Pancreas (tissue), 10 donors: Measurements from ENCODE around the gene CHSY1. TPM values are rescaled to one million over a fixed set of nuclear protein-coding genes. Genes with fewer than 3 reads are reported as not detected.

ENCODE experiments used
- ATAC-seq, 4 donors: fragments of 200-7000 bp; cut with Tn5 transposase; one replicate each; pipeline versions ENCODE4 v1.8.0 to v1.9.1; 2020; ENCODE audit warnings: mild to moderate bottlenecking in 4 of 4, moderate library complexity in 4 of 4
- DNase-seq, 6 donors: peaks; one replicate each; pipeline ENCODE4 v3.0.0-alpha.2; 2020
- FAIRE-seq: peaks from 2 replicates; lab custom pipeline; 2012; peaks lifted over from hg19 to GRCh38; lab: Jason Lieb, UNC
- H3K27ac ChIP-seq, 4 donors: fragments of 200-600 bp; sonication (generic); 1 replicate in 3 of 4; 2 replicates in 1 of 4; pipeline versions ENCODE4 v1.5.0 to v1.8.0; 2020
- H3K27me3 ChIP-seq, 4 donors: fragments of 200-600 bp; one replicate each; pipeline ENCODE4 v1.8.0; 2021
- H3K36me3 ChIP-seq, 3 donors: fragments of 200-600 bp; sonication (generic) in 1 of 3; one replicate each; pipeline versions ENCODE4 v1.5.0 to v1.8.0; 2020 to 2021
- H3K4me1 ChIP-seq, 3 donors: fragments of 200-600 bp; one replicate each; pipeline ENCODE4 v1.8.0; 2021
- H3K4me3 ChIP-seq, 4 donors: fragments of 200-600 bp; sonication (generic) in 2 of 4; one replicate each; pipeline versions ENCODE4 v1.5.0 to v1.8.0; 2020 to 2021
- H3K9me3 ChIP-seq, 4 donors: fragments of 200-600 bp; one replicate each; pipeline ENCODE4 v1.8.0; 2021
- WGBS, 2 donors: extraction: QIAGEN DNeasy Blood & Tissue Kit; methylation state at CpG; one replicate each; pipeline ENCODE4 v1.1.7; 2013; 5-methylcytosine and 5-hydroxymethylcytosine counted together
- intact Hi-C, 3 donors: fragments of 100-400 bp; cut with DNase I; formaldehyde crosslinking; loops; one replicate each; pipeline versions ENCODE4 v1.11.1 to v1.14.2; 2022
- polyA plus RNA-seq, 2 donors: library from polyadenylated mRNA; stranded (reverse); fragments of 200-250 nt; gene quantifications; one replicate each; pipeline ENCODE4 v1.2.3, GENCODE V29; 2013
- total RNA-seq, 6 donors: library from RNA; stranded (reverse); fragmentation: NEBNext Ultra II Directional in 4 of 6; extraction: Animal tissue kit (Norgen Biotek cat#: 25700) in 4 of 6; gene quantifications; one replicate each; pipeline versions ENCODE4 v1.2.1 to v1.2.4, GENCODE V29; 2021 to 2023
- TF ChIP-seq, protein P1 (sequence below), 4 donors: fragments of 200-600 bp; sonication (generic) in 3 of 4; IDR thresholded peaks; one replicate each; pipeline versions ENCODE4 v1.5.0 to v1.8.0; 2021; ENCODE audit warnings: antibody characterized with exemption in 4 of 4
- donor health status: healthy with polysubstance abuse.
- donor health status: DM: no; HTN: no; CAD: no; lungs with moderate emphysema.
- donor health status: DM: no; HTN: no; CAD: no.
- donor health status: control.
- donor health status: control.
- donor health status: Bipolar disorder and iron deficiency.
- donor health status: DM: yes; HTN: yes; CAD: no.
- donor health status: DM: no; HTN: no; CAD: no.
- donor health status: DM: no; HTN: no; CAD: no.
- donor health status: DM: yes; HTN: yes; CAD: no.

The CHSY1 gene
- total and polyA plus RNA-seq, 8 donors, result 3.4 to 11.2 (median 5.5) TPM

DNA sequence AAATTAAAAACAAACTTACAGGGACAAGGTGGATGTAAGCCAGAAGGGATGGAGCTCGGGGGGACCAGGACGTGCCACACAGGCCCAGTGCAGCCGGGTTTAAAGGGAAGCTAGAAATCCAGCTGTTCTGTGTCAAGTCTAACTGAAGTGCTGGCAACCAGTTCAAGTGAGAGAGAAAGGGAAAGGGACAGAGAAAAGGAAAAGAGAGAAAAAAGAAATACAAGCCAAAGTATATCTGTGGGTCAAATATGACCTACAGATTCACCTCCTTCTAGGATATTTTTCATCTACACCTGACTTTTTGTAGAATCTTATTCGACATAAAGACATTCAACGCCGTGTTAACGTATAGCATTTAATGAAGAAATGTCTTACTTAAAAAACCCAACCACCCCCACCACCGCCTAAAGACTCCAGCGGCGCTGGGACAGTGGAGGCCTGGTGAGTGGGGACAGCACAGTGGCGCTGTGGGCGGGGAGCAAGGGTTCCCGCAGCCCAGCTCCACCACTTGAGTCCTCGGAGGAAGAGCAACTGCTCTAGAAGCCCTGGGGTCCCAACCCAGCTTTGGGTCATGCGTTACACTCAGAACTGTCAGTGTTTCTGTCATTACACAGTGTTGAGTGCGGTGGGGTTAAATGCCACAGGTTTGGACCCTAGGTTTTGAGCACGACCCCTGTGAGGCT, 62.3 kb downstream of the CHSY1 start:
- no peak for FAIRE-seq
- H3K4me3 ChIP-seq, result no peak overlapping the region

GRCh38 chr15:101188637-101189408, 63.0 kb downstream of the CHSY1 start:
- FAIRE-seq, result no peak

More for the DNA sequence above, 62.3 kb downstream of the CHSY1 start:
- DNase-seq (no peak), ATAC-seq (peak in 1 of 4 donors; percentile 11)
- Histone ChIP-seq H3K27me3 (no peaks in the 10 kb centered on the region), H3K4me1 (peaks cover 0 to 14% (median 7%) of the 10 kb centered on the region in 3 donors), H3K9me3 (no peaks in the 10 kb centered on the region), H3K27ac (peak overlapping the region in 2 of 4 donors; percentile 44 to 70), H3K36me3 (no peaks in the 10 kb centered on the region)
- TF ChIP-seq, protein P1, sequence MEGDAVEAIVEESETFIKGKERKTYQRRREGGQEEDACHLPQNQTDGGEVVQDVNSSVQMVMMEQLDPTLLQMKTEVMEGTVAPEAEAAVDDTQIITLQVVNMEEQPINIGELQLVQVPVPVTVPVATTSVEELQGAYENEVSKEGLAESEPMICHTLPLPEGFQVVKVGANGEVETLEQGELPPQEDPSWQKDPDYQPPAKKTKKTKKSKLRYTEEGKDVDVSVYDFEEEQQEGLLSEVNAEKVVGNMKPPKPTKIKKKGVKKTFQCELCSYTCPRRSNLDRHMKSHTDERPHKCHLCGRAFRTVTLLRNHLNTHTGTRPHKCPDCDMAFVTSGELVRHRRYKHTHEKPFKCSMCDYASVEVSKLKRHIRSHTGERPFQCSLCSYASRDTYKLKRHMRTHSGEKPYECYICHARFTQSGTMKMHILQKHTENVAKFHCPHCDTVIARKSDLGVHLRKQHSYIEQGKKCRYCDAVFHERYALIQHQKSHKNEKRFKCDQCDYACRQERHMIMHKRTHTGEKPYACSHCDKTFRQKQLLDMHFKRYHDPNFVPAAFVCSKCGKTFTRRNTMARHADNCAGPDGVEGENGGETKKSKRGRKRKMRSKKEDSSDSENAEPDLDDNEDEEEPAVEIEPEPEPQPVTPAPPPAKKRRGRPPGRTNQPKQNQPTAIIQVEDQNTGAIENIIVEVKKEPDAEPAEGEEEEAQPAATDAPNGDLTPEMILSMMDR (IDR thresholded peaks at IDR 0.05), result no peak
- intact Hi-C loops, result no loop called here
- WGBS, 2 donors, result 90 to 91% methylated on average over 17 of the region's 17 CpGs

GRCh38 chr15:101187820-101188636, 63.8 kb downstream of the CHSY1 start:
- intact Hi-C loops, result no loop called here
- TF ChIP-seq, protein P1 (IDR thresholded peaks at IDR 0.05), result no peak
- no peak for FAIRE-seq
- DNase-seq, result no peak
- Histone ChIP-seq H3K36me3 (no peaks in the 10 kb centered on the region), H3K9me3 (no peaks in the 10 kb centered on the region), H3K4me3 (peak overlapping the region in 2 of 4 donors; percentile 10 to 17), H3K27ac (peak overlapping the region in 3 of 4 donors; percentile 24 to 70 (median 63)), H3K4me1 (peaks cover 0 to 7% (median 7%) of the 10 kb centered on the region in 3 donors), H3K27me3 (no peaks in the 10 kb centered on the region)
- peak; percentile 56 to 78 (median 74) for ATAC-seq
- 34 to 36% methylated on average over 18 of the region's 18 CpGs for WGBS, 2 donors

More at GRCh38 chr15:101188637-101189408, 63.0 kb downstream of the CHSY1 start:
- Histone ChIP-seq H3K27ac (peak overlapping the region in 3 of 4 donors; percentile 44 to 70 (median 63)), H3K27me3 (no peaks in the 10 kb centered on the region), H3K4me1 (peaks cover 0 to 8% (median 7%) of the 10 kb centered on the region in 3 donors), H3K4me3 (peak overlapping the region in 1 of 4 donors; percentile 17), H3K36me3 (no peaks in the 10 kb centered on the region), H3K9me3 (no peaks in the 10 kb centered on the region)
- DNase-seq (no peak), ATAC-seq (peak; percentile 28 to 62 (median 38))
- WGBS, 2 donors, result 58 to 68% methylated on average over 29 of the region's 29 CpGs
- TF ChIP-seq, protein P1 (IDR thresholded peaks at IDR 0.05), result no peak
- intact Hi-C loops, result no loop called here

- DNase-seq, result no peak
- H3K27ac ChIP-seq, result no peak overlapping the region
- no peaks in the 10 kb centered on the region for H3K9me3 ChIP-seq
- WGBS, 2 donors, result 94% methylated on average over 5 of the region's 5 CpGs
- H3K27me3 ChIP-seq, result no peaks in the 10 kb centered on the region
- FAIRE-seq, result no peak
- intact Hi-C loops, result no loop called here
- H3K4me1 ChIP-seq, result peaks cover 0 to 7% (median 7%) of the 10 kb centered on the region in 3 donors
- TF ChIP-seq, protein P1 (IDR thresholded peaks at IDR 0.05), result no peak
- H3K4me3 ChIP-seq, result no peak overlapping the region
- H3K36me3 ChIP-seq, result no peaks in the 10 kb centered on the region
- no peak for ATAC-seq
Observed at GRCh38 chr15:101185770-101186169, 66.1 kb downstream of the CHSY1 start.
